Measurements from ENCODE around the gene TMEM258.

DNA sequence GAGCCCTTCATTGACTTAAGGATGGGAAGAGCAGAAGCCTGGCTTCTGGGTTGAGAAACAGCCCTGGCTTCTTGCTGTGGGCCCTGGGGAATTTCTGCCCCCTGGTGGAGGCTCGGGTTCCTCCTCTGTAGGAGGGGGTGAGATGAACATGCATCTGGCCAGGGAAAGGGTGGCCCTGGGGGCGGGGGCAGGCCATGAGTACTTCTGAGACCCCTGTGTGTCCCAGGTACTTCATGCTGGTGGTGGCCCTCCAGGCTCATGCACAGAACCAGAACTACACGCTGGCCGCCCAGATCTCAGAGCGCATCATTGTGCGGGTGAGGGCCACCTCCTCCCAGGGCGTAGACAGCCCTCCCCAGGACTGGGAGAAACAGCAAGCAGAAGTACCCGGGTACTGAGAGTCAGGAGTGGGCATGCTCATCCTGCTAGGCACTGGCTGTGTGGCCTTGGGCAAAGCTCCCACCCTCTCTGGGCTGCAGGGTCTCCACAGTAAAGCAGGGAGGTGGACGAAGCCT, 15.8 kb downstream of the TMEM258 start:
- TF ChIP-seq, protein P1, sequence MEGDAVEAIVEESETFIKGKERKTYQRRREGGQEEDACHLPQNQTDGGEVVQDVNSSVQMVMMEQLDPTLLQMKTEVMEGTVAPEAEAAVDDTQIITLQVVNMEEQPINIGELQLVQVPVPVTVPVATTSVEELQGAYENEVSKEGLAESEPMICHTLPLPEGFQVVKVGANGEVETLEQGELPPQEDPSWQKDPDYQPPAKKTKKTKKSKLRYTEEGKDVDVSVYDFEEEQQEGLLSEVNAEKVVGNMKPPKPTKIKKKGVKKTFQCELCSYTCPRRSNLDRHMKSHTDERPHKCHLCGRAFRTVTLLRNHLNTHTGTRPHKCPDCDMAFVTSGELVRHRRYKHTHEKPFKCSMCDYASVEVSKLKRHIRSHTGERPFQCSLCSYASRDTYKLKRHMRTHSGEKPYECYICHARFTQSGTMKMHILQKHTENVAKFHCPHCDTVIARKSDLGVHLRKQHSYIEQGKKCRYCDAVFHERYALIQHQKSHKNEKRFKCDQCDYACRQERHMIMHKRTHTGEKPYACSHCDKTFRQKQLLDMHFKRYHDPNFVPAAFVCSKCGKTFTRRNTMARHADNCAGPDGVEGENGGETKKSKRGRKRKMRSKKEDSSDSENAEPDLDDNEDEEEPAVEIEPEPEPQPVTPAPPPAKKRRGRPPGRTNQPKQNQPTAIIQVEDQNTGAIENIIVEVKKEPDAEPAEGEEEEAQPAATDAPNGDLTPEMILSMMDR (IDR thresholded peaks at IDR 0.05), result peak; percentile 82
- TF ChIP-seq ZFX (IDR thresholded peaks at IDR 0.05; ENCODE audit: borderline replicate concordance), result no peak
